OCI-LY7 (cell line): ENCODE data around the gene RPS14. TPM values are rescaled to one million over a fixed set of nuclear protein-coding genes. Genes with fewer than 3 reads are reported as not detected.

Source experiments
- BruUV-seq: library from RNA; stranded (reverse); fragments of 400-500 nt; replicated peaks from 2 replicates; lab custom pipeline; 2021; lab: Mats Ljungman, UMichigan
- CTCF ChIA-PET: fragments of 300-600 bp; sonication (Branson Sonifier 250); formaldehyde crosslinking; loops from one replicate; lab custom pipeline; 2022; ENCODE audit warnings: antibody characterized with exemption; ENCODE audit not compliant: unreplicated experiment; lab: Charles Lee
- POLR2A ChIA-PET: fragments of 300-600 bp; sonication (Branson Sonifier 250); formaldehyde crosslinking; loops from one replicate; lab custom pipeline; 2022; ENCODE audit warnings: antibody characterized with exemption; lab: Charles Lee
- DNase-seq: peaks from one replicate; pipeline ENCODE4 v3.0.0-alpha.2; 2015; ENCODE audit warnings: low spot score
- H2AFZ ChIP-seq: fragments of 200-600 bp; sonication (generic), shearing (Covaris generic); 2 replicates; pipeline ENCODE4 v1.6.1; 2014; ENCODE audit warnings: mild to moderate bottlenecking, antibody characterized with exemption, low read length, moderate library complexity
- H3K27ac ChIP-seq: fragments of 200-600 bp; sonication (generic); 2 replicates; pipeline ENCODE4 v1.5.1; 2014; ENCODE audit warnings: mixed run types, low read depth, mild to moderate bottlenecking, moderate library complexity, low read length, inconsistent platforms; ENCODE audit not compliant: poor library complexity, severe bottlenecking
- H3K36me3 ChIP-seq: fragments of 200-600 bp; sonication (generic); 2 replicates; pipeline ENCODE4 v1.6.1; 2014; ENCODE audit warnings: mild to moderate bottlenecking, antibody characterized with exemption, low read length, moderate library complexity, mixed read lengths; ENCODE audit not compliant: insufficient read depth
- H3K4me1 ChIP-seq: fragments of 200-600 bp; sonication (generic); 2 replicates; pipeline ENCODE4 v1.5.1; 2014; ENCODE audit warnings: mild to moderate bottlenecking, low read length; ENCODE audit not compliant: insufficient read depth, poor library complexity, severe bottlenecking
- H3K4me2 ChIP-seq: fragments of 200-600 bp; sonication (generic); 2 replicates; pipeline ENCODE4 v1.6.1; 2014; ENCODE audit warnings: mild to moderate bottlenecking, low read length
- H3K4me3 ChIP-seq: fragments of 200-600 bp; sonication (generic); 2 replicates; pipeline ENCODE4 v1.5.1; 2014; ENCODE audit warnings: mild to moderate bottlenecking, low read depth, low read length; ENCODE audit not compliant: poor library complexity, severe bottlenecking
- H3K79me2 ChIP-seq: fragments of 200-600 bp; sonication (generic); 2 replicates; pipeline ENCODE4 v1.6.1; 2016; ENCODE audit warnings: low read depth, mild to moderate bottlenecking, low read length, moderate library complexity, mixed read lengths; ENCODE audit not compliant: insufficient read depth
- H3K9me2 ChIP-seq: fragments of 200-600 bp; sonication (generic); 2 replicates; pipeline ENCODE4 v1.6.1; 2016; ENCODE audit warnings: mild to moderate bottlenecking, low read length, mixed read lengths; ENCODE audit not compliant: insufficient read depth
- H3K9me3 ChIP-seq: fragments of 200-600 bp; sonication (generic); 2 replicates; pipeline ENCODE4 v1.6.1; 2014; ENCODE audit warnings: mild to moderate bottlenecking, mixed run types, low read length, mixed read lengths
- H4K20me1 ChIP-seq: fragments of 200-600 bp; sonication (generic); 2 replicates; pipeline ENCODE4 v1.6.1; 2014; ENCODE audit warnings: mild to moderate bottlenecking, antibody characterized with exemption, low read length, moderate library complexity, mixed read lengths; ENCODE audit not compliant: insufficient read depth
- CTCF ChIP-seq: fragments of 200-600 bp; sonication (generic); conservative IDR thresholded peaks from 2 replicates; pipeline ENCODE4 v1.5.1; 2014; ENCODE audit warnings: mild to moderate bottlenecking, antibody characterized with exemption, low read length, moderate library complexity, mixed read lengths
- EZH2phosphoT487 ChIP-seq: fragments of 200-600 bp; sonication (generic); IDR thresholded peaks from 2 replicates; pipeline ENCODE4 v1.6.1; 2018; ENCODE audit warnings: low read depth, borderline replicate concordance, mild to moderate bottlenecking, mixed run types, antibody characterized with exemption, low read length, moderate library complexity, mixed read lengths
- intact Hi-C: fragments of 100-400 bp; cut with micrococcal nuclease; formaldehyde crosslinking; loops from one replicate; pipeline ENCODE4 v1.10.0; 2022; ENCODE audit not compliant: unreplicated experiment
- total RNA-seq, 2 experiments: library from RNA; depleted of rRNA in 1 of 2; stranded (reverse); fragments of >200 nt in 1 of 2; shearing (Covaris generic) in 1 of 2; gene quantifications; 2 replicates each; pipeline ENCODE4 v1.2.3, GENCODE V29; 2014 to 2022

RPS14 gene
- total RNA-seq, 2 experiments from 2014 or later, result 2,281 to 2,304 TPM

- intact Hi-C loops, result no loop called here
Measured at GRCh38 chr5:150451594-150451993, 2.1 kb upstream of the RPS14 start.

GRCh38 chr5:150448952-150449516 is 505 bp downstream of the RPS14 start:
- peaks cover 20% of the 10 kb centered on the region for H3K4me1 ChIP-seq
- DNase-seq, result peak; percentile 21
- peaks cover 7% of the 10 kb centered on the region; the same call in 1 of the 2 replicates for H3K9me3 ChIP-seq
- peaks cover 35% of the 10 kb centered on the region for H3K79me2 ChIP-seq
- H3K4me3 ChIP-seq, result peak overlapping the region; percentile 97
- H2AFZ ChIP-seq, result peak overlapping the region; percentile 83; the same call in 1 of the 2 replicates
- peak overlapping the region; percentile 80 for H3K27ac ChIP-seq
- no peak for TF ChIP-seq CTCF
- no peak for TF ChIP-seq EZH2phosphoT487
- peak overlapping the region; percentile 79 for H3K4me2 ChIP-seq
- peaks cover 31% of the 10 kb centered on the region for H4K20me1 ChIP-seq
- ChIA-PET POLR2A (interaction anchor here (0.6 to 1.9 kb wide), 7 partner anchors 8 to 669 kb away, joined by 3 to 6 read pairs (median 4); no protein-coding TSS in a partner anchor), CTCF (interaction anchor here (1.6 kb wide), 1 partner anchor 50 kb away, joined by 7 read pairs; no protein-coding TSS in a partner anchor)
- H3K9me2 ChIP-seq, result no peaks in the 10 kb centered on the region
- TSS peak; percentile 85 for BruUV-seq
- intact Hi-C loops, result loop anchor here (2.0 kb wide), 2 partner anchors 92 to 252 kb away; partner anchors contain the start of genes RBM22 and TCOF1
- peaks cover 54% of the 10 kb centered on the region for H3K36me3 ChIP-seq

More at GRCh38 chr5:150451594-150451993, 2.1 kb upstream of the RPS14 start:
- Histone ChIP-seq H3K4me2 (no peak overlapping the region), H3K27ac (no peak overlapping the region), H3K9me3 (peaks cover 7% of the 10 kb centered on the region; the same call in 1 of the 2 replicates), H3K79me2 (peaks cover 30% of the 10 kb centered on the region), H3K4me3 (no peak overlapping the region), H3K9me2 (no peaks in the 10 kb centered on the region), H4K20me1 (peaks cover 25% of the 10 kb centered on the region), H2AFZ (no peak overlapping the region), H3K4me1 (peaks cover 18% of the 10 kb centered on the region), H3K36me3 (peaks cover 28% of the 10 kb centered on the region)
- POLR2A ChIA-PET, result interaction anchor here (0.6 to 1.3 kb wide), 6 partner anchors 13 to 706 kb away, joined by 3 to 5 read pairs (median 3); partner anchors contain the start of gene ANXA6
- no peak for TF ChIP-seq CTCF
- no peak for TF ChIP-seq EZH2phosphoT487
- CTCF ChIA-PET, result no interaction called here
- no TSS peak for BruUV-seq
- DNase-seq, result no peak
